ENCODE measurements around the gene PRRC2A.

PRRC2A gene

GRCh38 chr6:31620586-31621319, at the start of gene PRRC2A:
Gene PRRC2A (plus strand): TSS chr6:31620715. CDS start chr6:31622790, 2,075 bp downstream.
- peak; percentile 93 for DNase-seq (ENCODE audit: low read depth)

GRCh38 chr6:31572041-31572911, 48.2 kb upstream of the PRRC2A start, which contains the start of gene LTA:
Gene LTA (plus strand): TSS chr6:31572289. CDS start chr6:31572743, 454 bp downstream.
- DNase-seq (ENCODE audit: low read depth) = peak; percentile 72

- DNase-seq (ENCODE audit: low read depth) = no peak
These were observed 47.0 kb upstream of the PRRC2A start for GRCh38 chr6:31573239-31574105.

- DNase-seq (ENCODE audit: low read depth) = no peak
These were observed 46.1 kb upstream of the PRRC2A start for GRCh38 chr6:31574106-31575061.

- peak; percentile 78 for DNase-seq (ENCODE audit: low read depth)
These were observed 45.1 kb upstream of the PRRC2A start, which contains the start of gene TNF for GRCh38 chr6:31575335-31575901. Gene TNF (plus strand): TSS chr6:31575565. CDS start chr6:31575742, 177 bp downstream.

GRCh38 chr6:31575952-31576685, 44.4 kb upstream of the PRRC2A start:
- DNase-seq (ENCODE audit: low read depth) = no peak

GRCh38 chr6:31576897-31577578, 43.5 kb upstream of the PRRC2A start:
- DNase-seq (ENCODE audit: low read depth) = no peak

GRCh38 chr6:31577579-31577966, 42.9 kb upstream of the PRRC2A start:
- DNase-seq (ENCODE audit: low read depth) = no peak

GRCh38 chr6:31578184-31579118, 42.1 kb upstream of the PRRC2A start:
- no peak for DNase-seq (ENCODE audit: low read depth)

- no peak for DNase-seq (ENCODE audit: low read depth)
These were observed 41.4 kb upstream of the PRRC2A start for GRCh38 chr6:31579119-31579505.

GRCh38 chr6:31579546-31580437, 40.7 kb upstream of the PRRC2A start:
- DNase-seq (ENCODE audit: low read depth) = no peak

GRCh38 chr6:31580438-31580740, 40.1 kb upstream of the PRRC2A start:
- no peak for DNase-seq (ENCODE audit: low read depth)

GRCh38 chr6:31580807-31581433, 39.6 kb upstream of the PRRC2A start:
- DNase-seq (ENCODE audit: low read depth) = peak; percentile 86

GRCh38 chr6:31581434-31582229, 38.9 kb upstream of the PRRC2A start:
- DNase-seq (ENCODE audit: low read depth) = no peak

GRCh38 chr6:31582230-31582643, 38.3 kb upstream of the PRRC2A start, which contains the start of gene LTB:
Gene LTB (minus strand): TSS chr6:31582424. CDS start chr6:31582417, 7 bp downstream.
- peak; percentile 50 for DNase-seq (ENCODE audit: low read depth)

GRCh38 chr6:31585491-31585890, 35.0 kb upstream of the PRRC2A start:
- DNase-seq (ENCODE audit: low read depth) = no peak

All from activated T-helper 9 cell treated with anti-CD3 and anti-CD28 coated beads, Interleukin-2, amount 50 U/mL, for 16 hours (primary cell).